HCT116 (cell line): ENCODE results near the gene CHRNA4. TPM values are rescaled to one million over a fixed set of nuclear protein-coding genes. Genes with fewer than 3 reads are reported as not detected.

ENCODE experiments used
- ATAC-seq: fragments of 200-7000 bp; cut with Tn5 transposase; 2 replicates; pipeline ENCODE4 v1.9.1; 2020; ENCODE audit warnings: mild to moderate bottlenecking, moderate library complexity
- BruUV-seq: library from RNA; stranded (reverse); fragments of 400-500 nt; replicated peaks from 2 replicates; lab custom pipeline; 2021; lab: Mats Ljungman, UMichigan
- CTCF ChIA-PET: fragments of 300-600 bp; sonication (Branson Sonifier 250); formaldehyde crosslinking; loops from one replicate; lab custom pipeline; 2021; ENCODE audit warnings: antibody characterized with exemption; lab: Charles Lee
- POLR2A ChIA-PET: fragments of 300-600, 350-600 bp; sonication (Branson Sonifier 250); formaldehyde crosslinking; loops from one replicate; lab custom pipeline; 2021; ENCODE audit warnings: antibody characterized with exemption; lab: Charles Lee
- RAD21 ChIA-PET, 2 experiments: fragments of 300-600 bp; sonication (Branson Sonifier 250); formaldehyde crosslinking; loops; one replicate each; lab custom pipeline; 2023; ENCODE audit warnings: low total read pairs in 2 of 2; ENCODE audit not compliant: uncharacterized antibody in 2 of 2, unreplicated experiment in 2 of 2, low non-redundant PET in 1 of 2; lab: Charles Lee
- DNase-seq: peaks from one replicate; pipeline ENCODE4 v3.0.0-alpha.2; 2010; ENCODE audit warnings: low read depth, low spot score
- H2AFZ ChIP-seq: fragments of 200-600 bp; shearing (Covaris generic), sonication (generic); 2 replicates; pipeline ENCODE4 v1.6.1; 2017; ENCODE audit warnings: low read depth, mixed run types, mixed read lengths, antibody characterized with exemption, low read length; ENCODE audit not compliant: poor library complexity, severe bottlenecking
- H3K27ac ChIP-seq: 2 replicates; pipeline ENCODE4 v1.5.1; 2012; ENCODE audit warnings: low read depth, low read length
- H3K27me3 ChIP-seq: fragments of 200-600 bp; sonication (generic); 2 replicates; pipeline ENCODE4 v1.6.1; 2016; ENCODE audit warnings: mixed run types, low read length, mixed read lengths; ENCODE audit not compliant: insufficient read depth
- H3K36me3 ChIP-seq, 2 experiments: fragments of 200-500 bp in 1 of 2; fragments of 200-600 bp in 1 of 2; sonication (Bioruptor generic) in 1 of 2; sonication (generic) in 1 of 2; 2 replicates each; pipeline versions ENCODE4 v1.5.1 to v1.6.1; 2014 to 2016; ENCODE audit warnings: low read length in 2 of 2, inconsistent platforms in 1 of 2, mixed read lengths in 1 of 2, mixed run types in 1 of 2; ENCODE audit not compliant: insufficient read depth in 2 of 2, control insufficient read depth in 1 of 2
- H3K4me1 ChIP-seq, 2 experiments: fragments of 200-600 bp in 1 of 2; sonication (generic) in 1 of 2; 2 replicates each; pipeline versions ENCODE4 v1.5.1 to v1.6.1; 2012 to 2017; ENCODE audit warnings: low read length in 2 of 2, inconsistent platforms in 1 of 2, mild to moderate bottlenecking in 1 of 2, mixed read lengths in 1 of 2, mixed run types in 1 of 2, moderate library complexity in 1 of 2; ENCODE audit not compliant: insufficient read depth in 2 of 2, control insufficient read depth in 1 of 2
- H3K4me2 ChIP-seq: fragments of 200-600 bp; sonication (generic); 2 replicates; pipeline ENCODE4 v1.6.1; 2017; ENCODE audit warnings: mixed run types, low read length, mixed read lengths
- H3K4me3 ChIP-seq, 2 experiments: fragments of 200-600 bp in 1 of 2; sonication (generic) in 1 of 2; replicated peaks in 1 of 2; 2 replicates each; pipeline ENCODE4 v1.5.1; 2011 to 2016; ENCODE audit warnings: low read length in 2 of 2, control low read depth in 1 of 2, low read depth in 1 of 2, mild to moderate bottlenecking in 1 of 2, mixed read lengths in 1 of 2, mixed run types in 1 of 2
- H3K79me2 ChIP-seq: fragments of 200-600 bp; sonication (generic); 2 replicates; pipeline ENCODE4 v1.6.1; 2017; ENCODE audit warnings: mild to moderate bottlenecking, mixed run types, low read length, moderate library complexity, mixed read lengths; ENCODE audit not compliant: insufficient read depth
- H3K9ac ChIP-seq: fragments of 200-600 bp; sonication (generic); 2 replicates; pipeline ENCODE4 v1.6.1; 2016; ENCODE audit warnings: low read length, mixed read lengths
- H3K9me2 ChIP-seq: fragments of 200-600 bp; sonication (generic), shearing (Covaris generic); 2 replicates; pipeline ENCODE4 v1.6.1; 2017; ENCODE audit warnings: mixed run types, mild to moderate bottlenecking, moderate library complexity; ENCODE audit not compliant: insufficient read depth
- H3K9me3 ChIP-seq, 2 experiments: fragments of 200-500 bp in 1 of 2; fragments of 200-600 bp in 1 of 2; sonication (Bioruptor generic) in 1 of 2; sonication (generic) in 1 of 2; 2 replicates each; pipeline ENCODE4 v1.6.1; 2014 to 2017; ENCODE audit warnings: low read length in 2 of 2, mixed read lengths in 2 of 2, inconsistent platforms in 1 of 2, low read depth in 1 of 2, mild to moderate bottlenecking in 1 of 2, mixed run types in 1 of 2, moderate library complexity in 1 of 2; ENCODE audit not compliant: control insufficient read depth in 1 of 2, insufficient read depth in 1 of 2
- H4K20me1 ChIP-seq: fragments of 200-600 bp; sonication (generic), shearing (Covaris generic); 2 replicates; pipeline ENCODE4 v1.6.1; 2017; ENCODE audit warnings: mixed run types, mild to moderate bottlenecking, moderate library complexity; ENCODE audit not compliant: insufficient read depth
- EGR1 ChIP-seq: IDR thresholded peaks from 2 replicates; pipeline ENCODE4 v1.6.1; 2012; ENCODE audit warnings: low read depth
- RAD21 ChIP-seq: IDR thresholded peaks from 2 replicates; pipeline ENCODE4 v1.6.1; 2012; ENCODE audit warnings: low read depth, mild to moderate bottlenecking
- SP1 ChIP-seq: IDR thresholded peaks from 2 replicates; pipeline ENCODE4 v1.6.1; 2012; ENCODE audit warnings: low read depth
- TCF7L2 ChIP-seq: IDR thresholded peaks from 2 replicates; pipeline ENCODE4 v1.7.0; 2011; ENCODE audit warnings: borderline replicate concordance, inconsistent platforms; ENCODE audit not compliant: insufficient read depth, insufficient read length; ENCODE audit errors: extremely low read depth
- YY1 ChIP-seq: IDR thresholded peaks from 2 replicates; pipeline ENCODE4 v1.6.1; 2011; ENCODE audit warnings: low read length, low read depth, moderate library complexity, mild to moderate bottlenecking; ENCODE audit not compliant: insufficient replicate concordance; ENCODE audit errors: extremely low read depth
- ZFX ChIP-seq: fragments of 450-650 bp; IDR thresholded peaks from 2 replicates; pipeline ENCODE4 v1.6.1; 2017
- intact Hi-C: fragments of 100-400 bp; cut with micrococcal nuclease; formaldehyde crosslinking; loops from 2 replicates; pipeline ENCODE4 v1.10.0; 2022
- total RNA-seq: library from RNA; stranded (reverse); gene quantifications from one replicate; pipeline ENCODE4 v1.2.1, GENCODE V29; 2021; ENCODE audit not compliant: unreplicated experiment
- TF ChIP-seq, protein P1 (sequence below): IDR thresholded peaks from 2 replicates; pipeline ENCODE4 v1.6.1; 2012
- TF ChIP-seq, protein P2 (sequence below), 3 experiments: fragments of 200-600 bp in 1 of 3; sonication (generic) in 1 of 3; IDR thresholded peaks in 2 of 3; conservative IDR thresholded peaks in 1 of 3; 2 replicates each; pipeline ENCODE4 v1.5.1; 2012 to 2017; ENCODE audit warnings: low read depth in 2 of 3, low read length in 2 of 3, antibody characterized with exemption in 1 of 3, borderline replicate concordance in 1 of 3, control low read depth in 1 of 3, mild to moderate bottlenecking in 1 of 3, mixed read lengths in 1 of 3, mixed run types in 1 of 3, moderate library complexity in 1 of 3; ENCODE audit not compliant: insufficient read depth in 1 of 3

Gene CHRNA4
- total RNA-seq, 1 experiment from 2014 or later = not detected

DNA sequence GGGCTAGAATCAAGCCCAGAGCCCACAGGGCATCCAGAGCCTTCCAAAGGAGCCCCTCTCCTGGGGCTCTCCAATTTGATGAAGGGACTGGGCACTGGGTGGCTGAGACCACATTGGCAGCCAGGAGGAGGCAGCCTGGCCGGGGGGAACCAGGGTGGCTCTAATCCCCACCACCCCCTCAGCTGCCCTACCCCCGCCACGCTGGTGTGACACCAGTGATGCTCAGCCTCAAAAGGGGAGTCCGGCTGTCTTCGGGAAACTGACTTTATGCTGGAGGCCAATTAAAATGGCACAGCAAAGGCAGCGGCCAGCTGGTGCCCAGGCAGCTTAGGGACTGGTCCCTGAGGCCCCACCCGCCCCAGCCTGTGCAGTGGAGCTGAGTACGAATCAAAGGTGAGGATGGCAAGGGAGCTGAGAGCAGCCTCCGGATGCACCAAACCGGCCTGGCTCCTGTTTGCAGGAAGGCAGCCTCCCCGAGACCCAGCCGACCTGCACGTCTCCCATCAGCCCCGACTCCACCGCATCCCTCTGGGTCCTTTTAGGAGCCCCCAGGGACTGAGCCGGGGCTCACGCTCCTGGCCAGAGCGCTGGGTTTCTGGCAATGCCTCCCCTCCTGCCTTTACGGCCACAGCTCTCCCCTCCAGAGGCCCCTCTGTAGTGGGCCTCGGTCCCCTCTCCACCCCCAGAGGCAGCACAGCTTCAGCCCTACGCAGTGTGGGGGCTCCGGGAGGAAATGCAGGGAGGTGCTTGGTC is 28.5 kb downstream of the CHRNA4 start:
- Histone ChIP-seq H3K9me2 (no peaks in the 10 kb centered on the region), H3K27ac (no peak overlapping the region; the same call in 1 of the 2 replicates), H3K4me1 (no peaks in the 10 kb centered on the region), H3K79me2 (no peaks in the 10 kb centered on the region), H2AFZ (no peak overlapping the region), H3K36me3 (no peaks in the 10 kb centered on the region), H3K4me2 (no peak overlapping the region)
- DNase-seq = no peak
- no TSS peak for BruUV-seq
- POLR2A ChIA-PET = no interaction called here
- TF ChIP-seq, protein P1, sequence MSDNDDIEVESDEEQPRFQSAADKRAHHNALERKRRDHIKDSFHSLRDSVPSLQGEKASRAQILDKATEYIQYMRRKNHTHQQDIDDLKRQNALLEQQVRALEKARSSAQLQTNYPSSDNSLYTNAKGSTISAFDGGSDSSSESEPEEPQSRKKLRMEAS = no peak
- TF ChIP-seq SP1 (no peak), ZFX (no peak), EGR1 (no peak), YY1 (no peak), RAD21 (no peak), TCF7L2 (no peak)
- TF ChIP-seq, protein P2, sequence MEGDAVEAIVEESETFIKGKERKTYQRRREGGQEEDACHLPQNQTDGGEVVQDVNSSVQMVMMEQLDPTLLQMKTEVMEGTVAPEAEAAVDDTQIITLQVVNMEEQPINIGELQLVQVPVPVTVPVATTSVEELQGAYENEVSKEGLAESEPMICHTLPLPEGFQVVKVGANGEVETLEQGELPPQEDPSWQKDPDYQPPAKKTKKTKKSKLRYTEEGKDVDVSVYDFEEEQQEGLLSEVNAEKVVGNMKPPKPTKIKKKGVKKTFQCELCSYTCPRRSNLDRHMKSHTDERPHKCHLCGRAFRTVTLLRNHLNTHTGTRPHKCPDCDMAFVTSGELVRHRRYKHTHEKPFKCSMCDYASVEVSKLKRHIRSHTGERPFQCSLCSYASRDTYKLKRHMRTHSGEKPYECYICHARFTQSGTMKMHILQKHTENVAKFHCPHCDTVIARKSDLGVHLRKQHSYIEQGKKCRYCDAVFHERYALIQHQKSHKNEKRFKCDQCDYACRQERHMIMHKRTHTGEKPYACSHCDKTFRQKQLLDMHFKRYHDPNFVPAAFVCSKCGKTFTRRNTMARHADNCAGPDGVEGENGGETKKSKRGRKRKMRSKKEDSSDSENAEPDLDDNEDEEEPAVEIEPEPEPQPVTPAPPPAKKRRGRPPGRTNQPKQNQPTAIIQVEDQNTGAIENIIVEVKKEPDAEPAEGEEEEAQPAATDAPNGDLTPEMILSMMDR (IDR thresholded peaks at IDR 0.05 in 2 of 3, conservative IDR thresholded peaks at IDR 0.05 in 1 of 3; ENCODE audit: borderline replicate concordance in 1 of 3, insufficient read depth in 1 of 3, low read depth in 2 of 3, low read length in 2 of 3) = no peak
- TF ChIP-seq, all 23 proteins: peak for 0
- Histone ChIP-seq H3K9ac (no peak overlapping the region), H3K9me3 (peaks cover 3 to 4% of the 10 kb centered on the region in 2 experiments; a peak in 1 of 4 replicates), H3K4me3 (no peak overlapping the region), H4K20me1 (no peaks in the 10 kb centered on the region), H3K27me3 (peaks cover 8% of the 10 kb centered on the region; the same call in 1 of the 2 replicates)
- CTCF ChIA-PET = interaction anchor here (1.1 kb wide), 1 partner anchor 16 kb away, joined by 3 read pairs; no protein-coding TSS in a partner anchor
- RAD21 ChIA-PET = no interaction called here
- intact Hi-C loops = no loop called here
- ATAC-seq = no peak
